ENCODE data around the gene PGAP1. TPM values are rescaled to one million over a fixed set of nuclear protein-coding genes. Genes with fewer than 3 reads are reported as not detected.

The PGAP1 gene
- total RNA-seq, 4 donors from 2014 or later: 8.0 to 13.3 (median 12.7) TPM

DNA sequence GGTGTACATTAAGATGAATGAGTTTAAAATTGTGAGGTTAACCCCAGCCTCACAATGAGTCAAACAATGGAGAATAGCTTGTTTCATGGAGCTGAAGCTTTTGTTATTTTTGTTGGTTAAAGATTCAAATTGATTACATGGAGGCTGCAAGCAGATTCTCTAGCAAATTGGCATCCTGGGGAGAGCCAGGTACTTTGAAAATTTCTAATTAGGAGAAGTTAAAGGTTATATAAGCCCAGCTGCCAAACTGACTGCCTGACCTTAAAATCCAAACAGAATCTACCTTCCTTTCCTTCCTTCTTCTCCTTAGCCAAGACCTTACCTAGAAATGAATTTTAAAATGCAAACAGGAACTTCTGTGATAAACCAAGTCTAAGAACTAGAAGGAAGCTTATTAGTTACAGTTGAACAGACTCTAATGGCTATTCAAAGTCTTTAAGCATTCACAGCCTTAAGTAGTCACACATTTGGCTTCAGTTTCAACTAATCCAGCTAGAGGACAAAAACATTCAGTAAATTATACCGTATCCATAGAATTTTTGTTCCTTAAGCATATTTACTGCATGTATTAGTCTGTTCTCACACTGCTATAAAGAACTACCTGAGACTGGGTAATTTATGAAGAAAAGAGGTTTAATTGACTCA lies 31.5 kb upstream of the PGAP1 start:
- H3K4me3 ChIP-seq: no peak overlapping the region
- H3K36me3 ChIP-seq: no peaks in the 10 kb centered on the region
- no peak overlapping the region for H3K27ac ChIP-seq
- no peaks in the 10 kb centered on the region for H3K4me1 ChIP-seq
- TF ChIP-seq, protein P1, sequence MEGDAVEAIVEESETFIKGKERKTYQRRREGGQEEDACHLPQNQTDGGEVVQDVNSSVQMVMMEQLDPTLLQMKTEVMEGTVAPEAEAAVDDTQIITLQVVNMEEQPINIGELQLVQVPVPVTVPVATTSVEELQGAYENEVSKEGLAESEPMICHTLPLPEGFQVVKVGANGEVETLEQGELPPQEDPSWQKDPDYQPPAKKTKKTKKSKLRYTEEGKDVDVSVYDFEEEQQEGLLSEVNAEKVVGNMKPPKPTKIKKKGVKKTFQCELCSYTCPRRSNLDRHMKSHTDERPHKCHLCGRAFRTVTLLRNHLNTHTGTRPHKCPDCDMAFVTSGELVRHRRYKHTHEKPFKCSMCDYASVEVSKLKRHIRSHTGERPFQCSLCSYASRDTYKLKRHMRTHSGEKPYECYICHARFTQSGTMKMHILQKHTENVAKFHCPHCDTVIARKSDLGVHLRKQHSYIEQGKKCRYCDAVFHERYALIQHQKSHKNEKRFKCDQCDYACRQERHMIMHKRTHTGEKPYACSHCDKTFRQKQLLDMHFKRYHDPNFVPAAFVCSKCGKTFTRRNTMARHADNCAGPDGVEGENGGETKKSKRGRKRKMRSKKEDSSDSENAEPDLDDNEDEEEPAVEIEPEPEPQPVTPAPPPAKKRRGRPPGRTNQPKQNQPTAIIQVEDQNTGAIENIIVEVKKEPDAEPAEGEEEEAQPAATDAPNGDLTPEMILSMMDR (IDR thresholded peaks at IDR 0.05): no peak
- TF ChIP-seq EP300 (IDR thresholded peaks at IDR 0.05): no peak
- TF ChIP-seq POLR2A (IDR thresholded peaks at IDR 0.05): no peak
- WGBS, 2 donors: 77 to 86% methylated on average over 1 of the region's 1 CpG
- H3K27me3 ChIP-seq: no peaks in the 10 kb centered on the region
- no peak for DNase-seq (ENCODE audit: low spot score in 2 of 2)
- no peaks in the 10 kb centered on the region for H3K9me3 ChIP-seq

DNA sequence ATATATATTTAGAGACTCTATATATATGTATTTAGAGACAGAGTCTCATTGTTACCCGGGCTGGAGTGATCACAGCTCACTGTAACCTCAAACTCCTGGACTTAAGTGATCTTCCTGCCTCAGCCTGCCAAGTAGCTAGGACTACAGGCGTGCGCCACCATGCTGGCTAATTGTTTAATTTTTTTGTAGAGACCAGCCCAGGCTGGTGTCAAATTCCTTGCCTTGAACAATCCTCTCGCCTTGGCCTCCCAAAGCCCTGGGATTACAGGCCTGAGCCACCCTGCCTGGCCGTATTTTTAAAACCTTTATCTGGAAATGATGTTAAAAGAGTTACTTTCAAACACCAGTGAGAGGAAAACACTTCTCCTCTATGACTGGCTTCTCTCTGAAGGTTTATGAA lies 30.9 kb upstream of the PGAP1 start:
- WGBS, 2 donors: 92 to 97% methylated on average over 5 of the region's 5 CpGs

DNA sequence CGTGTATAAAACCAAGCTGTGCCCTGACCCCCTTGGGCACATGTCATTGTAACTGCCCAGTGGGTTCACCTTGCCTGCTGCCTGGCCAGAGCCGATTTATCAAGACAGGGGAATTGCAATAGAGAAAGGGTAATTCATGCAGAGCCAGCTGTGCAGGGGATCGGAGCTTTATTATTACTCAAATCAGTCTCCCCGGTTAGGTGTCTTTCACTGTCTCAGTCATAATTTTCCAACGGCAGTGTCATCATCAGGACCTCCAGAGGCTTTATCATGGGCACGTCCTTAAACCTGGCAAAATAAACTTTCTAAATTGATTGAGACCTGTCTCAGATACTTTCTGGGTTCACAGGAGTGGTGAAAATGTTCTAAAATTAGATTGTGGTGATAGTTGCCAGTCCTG lies 29.6 kb upstream of the PGAP1 start:
- H3K9me3 ChIP-seq: no peaks in the 10 kb centered on the region
- H3K36me3 ChIP-seq: no peaks in the 10 kb centered on the region
- H3K4me1 ChIP-seq: no peaks in the 10 kb centered on the region
- H3K4me3 ChIP-seq: no peak overlapping the region
- 82 to 89% methylated on average over 6 of the region's 6 CpGs for WGBS, 2 donors
- H3K27ac ChIP-seq: no peak overlapping the region
- no peak for DNase-seq (ENCODE audit: low spot score in 2 of 2)
- no peaks in the 10 kb centered on the region for H3K27me3 ChIP-seq
- TF ChIP-seq POLR2A (IDR thresholded peaks at IDR 0.05) (no peak), EP300 (IDR thresholded peaks at IDR 0.05) (no peak)
- TF ChIP-seq, protein P1 (IDR thresholded peaks at IDR 0.05): no peak

More for the DNA sequence above, 30.9 kb upstream of the PGAP1 start:
- no peaks in the 10 kb centered on the region for H3K4me1 ChIP-seq
- no peak overlapping the region for H3K27ac ChIP-seq
- DNase-seq (ENCODE audit: low spot score in 2 of 2): no peak
- no peaks in the 10 kb centered on the region for H3K9me3 ChIP-seq
- no peaks in the 10 kb centered on the region for H3K27me3 ChIP-seq
- TF ChIP-seq, protein P1 (IDR thresholded peaks at IDR 0.05): no peak
- TF ChIP-seq EP300 (IDR thresholded peaks at IDR 0.05): no peak
- TF ChIP-seq POLR2A (IDR thresholded peaks at IDR 0.05): no peak
- H3K36me3 ChIP-seq: no peaks in the 10 kb centered on the region
- H3K4me3 ChIP-seq: no peak overlapping the region

DNA sequence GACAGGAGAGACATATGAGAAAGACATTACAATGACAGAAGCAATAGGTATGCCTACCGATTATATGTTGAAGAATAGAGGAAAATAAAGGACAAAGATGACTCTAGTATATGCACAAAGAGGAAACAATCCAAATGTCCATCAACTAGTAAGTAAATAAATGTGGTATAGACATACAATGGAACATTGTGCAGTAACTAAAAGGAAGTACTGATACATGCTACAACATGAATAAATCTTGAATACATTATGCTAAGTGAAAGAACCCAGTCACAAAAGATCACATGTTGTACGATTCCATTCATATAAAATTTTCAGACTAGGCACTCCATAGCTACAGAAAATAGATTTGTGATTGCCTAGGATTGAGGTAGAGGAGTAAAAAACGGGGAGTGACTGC lies 28.5 kb upstream of the PGAP1 start:
- no peaks in the 10 kb centered on the region for H3K27me3 ChIP-seq
- no peak for DNase-seq (ENCODE audit: low spot score in 2 of 2)
- TF ChIP-seq EP300 (IDR thresholded peaks at IDR 0.05) (no peak), POLR2A (IDR thresholded peaks at IDR 0.05) (no peak)
- TF ChIP-seq, protein P1 (IDR thresholded peaks at IDR 0.05): no peak
- no peak overlapping the region for H3K27ac ChIP-seq
- H3K36me3 ChIP-seq: no peaks in the 10 kb centered on the region
- no peak overlapping the region for H3K4me3 ChIP-seq
- no peaks in the 10 kb centered on the region for H3K4me1 ChIP-seq
- 45 to 52% methylated on average over 2 to 3 of the region's 3 CpGs for WGBS, 2 donors
- H3K9me3 ChIP-seq: no peaks in the 10 kb centered on the region

DNA sequence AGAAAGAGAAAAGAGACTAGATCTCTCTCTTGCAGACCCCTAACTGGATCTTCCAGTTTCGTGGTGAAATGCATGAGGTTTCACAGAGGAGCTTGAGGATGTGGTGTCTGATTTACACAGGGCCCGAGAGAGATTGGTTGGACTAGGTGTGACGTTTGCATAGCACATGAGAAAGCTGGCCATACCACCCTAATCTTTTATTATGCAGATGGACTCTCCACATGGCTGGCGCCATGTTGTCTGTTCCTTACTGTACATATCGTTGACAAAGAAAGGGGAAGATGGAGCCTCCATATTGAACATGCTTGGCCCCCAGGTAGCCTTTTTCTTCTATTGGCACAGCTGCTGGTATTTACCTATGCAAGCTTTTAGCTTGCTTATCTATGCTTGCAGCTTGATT lies 27.5 kb upstream of the PGAP1 start:
- Histone ChIP-seq H3K27me3 (no peaks in the 10 kb centered on the region), H3K9me3 (no peaks in the 10 kb centered on the region), H3K36me3 (no peaks in the 10 kb centered on the region), H3K4me1 (no peaks in the 10 kb centered on the region), H3K27ac (no peak overlapping the region), H3K4me3 (no peak overlapping the region)
- 89 to 95% methylated on average over 5 of the region's 5 CpGs for WGBS, 2 donors
- DNase-seq (ENCODE audit: low spot score in 2 of 2): no peak
- TF ChIP-seq, protein P1 (IDR thresholded peaks at IDR 0.05): no peak
- TF ChIP-seq EP300 (IDR thresholded peaks at IDR 0.05) (no peak), POLR2A (IDR thresholded peaks at IDR 0.05) (no peak)

Data from tibial nerve (tissue), 4 donors.